NT2/D1 (cell line): ENCODE results near the gene STAM.

Experiments
- SUZ12 ChIP-seq: IDR thresholded peaks from 2 replicates; pipeline ENCODE4 v1.6.1; 2011; ENCODE audit not compliant: insufficient read length, insufficient read depth; ENCODE audit errors: extremely low read depth
- YY1 ChIP-seq: IDR thresholded peaks from 2 replicates; pipeline ENCODE4 v1.6.1; 2011; ENCODE audit not compliant: insufficient read length, insufficient read depth
- ZNF274 ChIP-seq: IDR thresholded peaks from 2 replicates; pipeline ENCODE4 v1.6.1; 2011; ENCODE audit warnings: mild to moderate bottlenecking, low read depth, low read length

GRCh38 chr10:17756557-17757217 is 112.7 kb downstream of the STAM start:
- TF ChIP-seq ZNF274 (no peak), YY1 (no peak), SUZ12 (no peak)
